D721Med (cell line): ENCODE results near the gene BICD2.

Source experiments
- DNase-seq: peaks from one replicate; pipeline ENCODE4 v3.0.0; 2011; ENCODE audit warnings: low spot score; ENCODE audit not compliant: insufficient read length
- FAIRE-seq: peaks from 2 replicates; lab custom pipeline; 2011; peaks lifted over from hg19 to GRCh38; lab: Jason Lieb, UNC
- CTCF ChIP-seq: IDR thresholded peaks from 2 replicates; pipeline ENCODE4 v1.5.1; 2012; ENCODE audit warnings: mild to moderate bottlenecking, control low read depth; ENCODE audit not compliant: insufficient read depth; ENCODE audit errors: missing control alignments

Gene BICD2

GRCh38 chr9:92722386-92723298 is 42.0 kb downstream of the BICD2 start:
- FAIRE-seq: no peak
- no peak for DNase-seq
- no peak for TF ChIP-seq CTCF

GRCh38 chr9:92721548-92721947 is 43.1 kb downstream of the BICD2 start:
- TF ChIP-seq CTCF: no peak
- FAIRE-seq: no peak
- DNase-seq: no peak

DNA sequence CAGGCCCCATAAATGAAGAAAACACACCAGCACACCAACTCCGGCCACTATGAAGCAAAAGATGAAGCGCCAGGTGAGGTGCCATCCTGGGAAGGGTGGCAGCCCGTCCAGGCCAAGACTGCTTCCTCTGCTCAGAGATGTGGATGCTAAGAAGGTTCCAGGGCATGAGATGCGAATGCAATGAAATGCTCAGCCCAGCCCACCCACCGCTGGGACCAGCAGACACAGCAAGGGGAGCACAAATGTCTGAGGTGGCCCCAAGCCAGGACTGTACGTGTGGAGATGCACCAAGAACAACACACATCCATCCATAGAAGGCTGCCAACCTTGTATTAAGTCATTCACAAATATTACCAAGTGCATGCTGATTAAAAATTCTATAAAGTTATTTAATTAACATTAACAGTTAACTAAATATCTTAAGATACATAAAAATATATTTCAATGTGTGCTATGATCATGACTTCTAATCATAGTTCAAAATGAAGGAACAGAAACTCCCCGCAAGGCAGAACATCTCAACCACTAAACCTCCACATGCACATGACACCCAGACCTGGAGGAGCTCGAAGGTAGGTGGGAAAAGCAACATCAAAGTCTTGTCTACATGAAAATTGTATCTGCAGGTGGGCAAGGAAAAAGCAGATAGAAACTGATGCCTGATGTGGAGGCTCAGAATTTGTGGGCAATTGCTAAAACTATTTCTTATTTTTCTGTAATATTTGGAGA is 43.7 kb downstream of the BICD2 start:
- DNase-seq (no peak), FAIRE-seq (no peak)
- no peak for TF ChIP-seq CTCF

GRCh38 chr9:92720209-92720765 is 44.3 kb downstream of the BICD2 start:
- TF ChIP-seq CTCF: no peak
- DNase-seq: no peak
- no peak for FAIRE-seq

DNA sequence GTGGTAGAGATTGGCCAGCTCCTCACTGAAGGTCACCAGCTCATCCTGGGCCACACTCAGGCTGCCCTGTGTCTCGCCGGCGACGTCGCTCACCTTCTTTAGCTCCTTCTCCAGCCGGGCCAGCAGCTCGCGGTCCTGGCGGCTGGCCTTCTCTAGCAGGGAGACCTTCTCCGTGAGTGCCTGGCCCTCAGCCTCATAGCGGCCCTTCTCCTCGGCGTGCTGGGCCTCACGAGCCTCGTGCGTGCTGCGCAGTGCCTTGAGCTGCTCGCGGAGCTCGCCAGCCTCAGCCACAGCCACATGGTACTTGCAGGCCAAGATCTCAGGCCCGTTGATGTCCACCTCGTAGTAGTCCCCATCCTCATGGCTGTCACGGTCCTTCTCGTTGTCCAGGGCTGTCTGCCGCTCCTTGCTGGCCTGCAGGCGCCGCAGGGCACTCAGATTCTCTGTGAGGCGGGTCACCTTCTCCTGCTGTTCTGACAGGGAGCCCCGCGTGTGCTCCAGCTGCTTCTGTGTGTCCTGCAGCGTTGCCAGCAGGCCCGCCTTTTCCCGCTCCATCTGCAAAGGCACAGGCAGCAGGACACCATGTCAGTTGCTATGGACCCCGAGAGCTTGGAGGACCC is 45.5 kb downstream of the BICD2 start:
- DNase-seq (no peak), FAIRE-seq (no peak)
- TF ChIP-seq CTCF: no peak

GRCh38 chr9:92718086-92719001 is 46.3 kb downstream of the BICD2 start:
- TF ChIP-seq CTCF: no peak
- FAIRE-seq (no peak), DNase-seq (no peak)
